ENCODE results near the gene IFFO2. TPM values are rescaled to one million over a fixed set of nuclear protein-coding genes. Genes with fewer than 3 reads are reported as not detected.
A peak's percentile ranks its signal among the peaks of the same experiment; 100 is the strongest.

The IFFO2 gene
- total RNA-seq, 1 donor: 3.3 TPM

GRCh38 chr1:18973446-18973955 lies 17.0 kb upstream of the IFFO2 start:
- no peak for DNase-seq (ENCODE audit: low read depth)
- TF ChIP-seq CTCF (IDR thresholded peaks at IDR 0.05; ENCODE audit: insufficient read depth, low read length): no peak
- H3K4me3 ChIP-seq (ENCODE audit: low read depth, low read length): no peak overlapping the region

- H3K4me3 ChIP-seq (ENCODE audit: low read depth, low read length): no peak overlapping the region
- no peak for TF ChIP-seq CTCF (IDR thresholded peaks at IDR 0.05; ENCODE audit: insufficient read depth, low read length)
- no peak for DNase-seq (ENCODE audit: low read depth)
Observed at GRCh38 chr1:18972991-18973390, 16.5 kb upstream of the IFFO2 start.

- no peak overlapping the region for H3K4me3 ChIP-seq (ENCODE audit: low read depth, low read length)
- peak; percentile 66 for DNase-seq (ENCODE audit: low read depth)
- peak; percentile 45 for TF ChIP-seq CTCF (IDR thresholded peaks at IDR 0.05; ENCODE audit: insufficient read depth, low read length)
Observed at GRCh38 chr1:18972531-18972930, 16.1 kb upstream of the IFFO2 start.

- no peak overlapping the region for H3K4me3 ChIP-seq (ENCODE audit: low read depth, low read length)
- DNase-seq (ENCODE audit: low read depth): no peak
- TF ChIP-seq CTCF (IDR thresholded peaks at IDR 0.05; ENCODE audit: insufficient read depth, low read length): no peak
Observed at GRCh38 chr1:18970762-18971161, 14.3 kb upstream of the IFFO2 start.

GRCh38 chr1:18970358-18970757 lies 13.9 kb upstream of the IFFO2 start:
- no peak overlapping the region for H3K4me3 ChIP-seq (ENCODE audit: low read depth, low read length)
- no peak for DNase-seq (ENCODE audit: low read depth)
- no peak for TF ChIP-seq CTCF (IDR thresholded peaks at IDR 0.05; ENCODE audit: insufficient read depth, low read length)

GRCh38 chr1:18967066-18967690 lies 10.7 kb upstream of the IFFO2 start:
- H3K4me3 ChIP-seq (ENCODE audit: low read depth, low read length): no peak overlapping the region
- TF ChIP-seq CTCF (IDR thresholded peaks at IDR 0.05; ENCODE audit: insufficient read depth, low read length): no peak
- DNase-seq (ENCODE audit: low read depth): no peak
